ENCODE results near the gene GRID2. TPM values are rescaled to one million over a fixed set of nuclear protein-coding genes. Genes with fewer than 3 reads are reported as not detected.

GRID2 gene
- total and polyA plus RNA-seq, 12 donors, result 0.55 to 4.0 (median 2.0) TPM

- TF ChIP-seq POLR2A (IDR thresholded peaks at IDR 0.05) (no peak), CTCF (IDR thresholded peaks at IDR 0.05) (no peak)
- Histone ChIP-seq H3K4me1 (replicated peaks in 1 of 2) (no peaks in the 10 kb centered on the region), H3K9me3 (replicated peaks in 1 of 3) (no peaks in the 10 kb centered on the region), H3K27ac (no peak overlapping the region), H3K27me3 (no peaks in the 10 kb centered on the region), H3K36me3 (replicated peaks in 1 of 2) (no peaks in the 10 kb centered on the region), H3K4me3 (no peak overlapping the region)
- intact Hi-C loops (cut with DNase I), result no loop called here
- no peak for DNase-seq
Observed at GRCh38 chr4:92362028-92362427, 58.3 kb downstream of the GRID2 start.

GRCh38 chr4:92368653-92369052, 64.9 kb downstream of the GRID2 start:
- Histone ChIP-seq H3K4me1 (replicated peaks in 1 of 2) (no peaks in the 10 kb centered on the region), H3K36me3 (replicated peaks in 1 of 2) (no peaks in the 10 kb centered on the region), H3K9me3 (replicated peaks in 1 of 3) (no peaks in the 10 kb centered on the region), H3K4me3 (no peak overlapping the region), H3K27me3 (no peaks in the 10 kb centered on the region), H3K27ac (no peak overlapping the region)
- TF ChIP-seq CTCF (IDR thresholded peaks at IDR 0.05), result no peak
- TF ChIP-seq POLR2A (IDR thresholded peaks at IDR 0.05), result no peak
- WGBS, 4 donors, result 63 to 83% (median 69%) methylated on average over 4 of the region's 4 CpGs
- intact Hi-C loops (cut with DNase I), result no loop called here
- no peak for DNase-seq

GRCh38 chr4:92381616-92382015, 77.8 kb downstream of the GRID2 start:
- intact Hi-C loops (cut with DNase I), result no loop called here
- Histone ChIP-seq H3K27ac (no peak overlapping the region), H3K4me1 (replicated peaks in 1 of 2) (no peaks in the 10 kb centered on the region), H3K27me3 (no peaks in the 10 kb centered on the region), H3K36me3 (replicated peaks in 1 of 2) (no peaks in the 10 kb centered on the region), H3K9me3 (replicated peaks in 1 of 3) (no peaks in the 10 kb centered on the region), H3K4me3 (no peak overlapping the region)
- TF ChIP-seq CTCF (IDR thresholded peaks at IDR 0.05) (no peak), POLR2A (IDR thresholded peaks at IDR 0.05) (no peak)
- DNase-seq, result no peak

- 80 to 88% (median 82%) methylated on average over 1 of the region's 1 CpG for WGBS, 4 donors
- no peak for DNase-seq
- no peaks in the 10 kb centered on the region for H3K27me3 ChIP-seq
- no peak overlapping the region for H3K27ac ChIP-seq
- TF ChIP-seq POLR2A (IDR thresholded peaks at IDR 0.05) (no peak), CTCF (IDR thresholded peaks at IDR 0.05) (no peak)
- H3K36me3 ChIP-seq (replicated peaks in 1 of 2), result no peaks in the 10 kb centered on the region
- intact Hi-C loops (cut with DNase I), result no loop called here
- H3K9me3 ChIP-seq (replicated peaks in 1 of 3), result no peaks in the 10 kb centered on the region
- H3K4me3 ChIP-seq, result no peak overlapping the region
- H3K4me1 ChIP-seq (replicated peaks in 1 of 2), result no peaks in the 10 kb centered on the region
Observed at GRCh38 chr4:92382128-92382527, 78.4 kb downstream of the GRID2 start.
